HG02642 (cell line): ENCODE data around the gene RPL15.
"Not testable (repeated sequence)": the region's sequence is repeated elsewhere in the genome, so short reads cannot be mapped to it uniquely, and the experiment has no call there.

Experiments
- ATAC-seq: cut with Tn5 transposase; IDR thresholded peaks from one replicate; pipeline ENCODE4 v1.9.1; 2021; ENCODE audit warnings: mild to moderate bottlenecking; ENCODE audit not compliant: unreplicated experiment, poor library complexity

Gene RPL15

GRCh38 chr3:23888617-23889228 is 28.2 kb upstream of the RPL15 start:
- no peak for ATAC-seq

GRCh38 chr3:23889386-23889785 is 27.5 kb upstream of the RPL15 start:
- no peak for ATAC-seq

DNA sequence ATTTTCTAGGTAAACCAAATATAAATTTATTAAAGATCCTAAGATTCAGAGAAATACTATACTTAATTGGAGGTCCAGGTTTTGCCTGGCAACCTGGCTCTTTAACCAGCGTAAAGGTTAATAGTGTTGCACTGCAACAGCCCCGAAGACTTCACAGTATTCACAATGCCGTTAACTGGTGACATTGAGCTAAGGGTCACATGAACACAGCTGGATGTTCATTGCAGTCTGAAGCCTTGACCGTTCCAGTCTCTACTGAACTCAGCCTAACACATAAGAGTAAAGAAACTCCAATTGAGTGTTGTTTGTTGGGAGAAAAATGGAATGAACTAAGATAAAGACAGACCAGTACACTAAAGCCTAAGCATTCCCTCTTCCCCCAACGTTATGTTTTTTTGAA is 27.0 kb upstream of the RPL15 start:
- no peak for ATAC-seq

- no peak for ATAC-seq
Observed at GRCh38 chr3:23894254-23895061, 22.5 kb upstream of the RPL15 start.

GRCh38 chr3:23895181-23895580 is 21.8 kb upstream of the RPL15 start:
- ATAC-seq, result no peak

- no peak for ATAC-seq
Observed at GRCh38 chr3:23900744-23901143, 16.2 kb upstream of the RPL15 start.

DNA sequence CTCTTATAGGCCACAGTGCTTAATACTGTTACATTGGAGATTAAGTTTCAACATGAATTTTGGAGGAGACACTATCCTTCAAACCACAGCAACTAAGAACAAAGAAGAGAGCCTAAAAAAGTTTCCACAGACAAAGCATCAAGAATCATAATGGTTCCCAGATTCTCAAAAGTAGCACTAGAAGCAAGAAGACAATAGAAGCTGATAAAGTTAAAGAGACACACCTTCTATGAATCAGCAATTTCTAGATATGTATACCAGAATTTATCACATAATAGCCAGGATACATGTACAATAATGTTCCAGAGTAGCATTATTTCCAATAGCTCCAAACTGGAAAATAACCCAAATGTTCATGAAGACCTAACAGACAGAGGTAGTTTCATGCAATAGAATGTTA is 12.4 kb upstream of the RPL15 start:
- ATAC-seq, result no peak

DNA sequence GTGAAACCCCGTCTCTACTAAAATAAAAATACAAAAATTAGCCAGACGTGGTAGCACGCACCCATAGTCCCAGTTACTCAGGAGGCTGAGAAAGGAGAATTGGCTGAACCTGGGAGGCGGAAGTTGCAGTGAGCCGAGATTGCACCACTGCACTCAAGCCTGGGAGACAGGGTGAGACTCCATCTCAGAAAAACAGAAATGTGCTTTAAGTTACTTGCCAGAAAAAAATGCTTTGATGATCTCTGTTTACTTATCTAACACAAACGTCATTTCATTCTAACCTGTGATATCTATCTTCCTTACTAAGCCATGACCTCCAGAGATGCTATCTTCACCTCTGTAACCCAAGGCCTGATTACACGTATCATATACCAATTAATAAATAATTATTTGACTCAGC is 7.6 kb upstream of the RPL15 start:
- no peak for ATAC-seq

DNA sequence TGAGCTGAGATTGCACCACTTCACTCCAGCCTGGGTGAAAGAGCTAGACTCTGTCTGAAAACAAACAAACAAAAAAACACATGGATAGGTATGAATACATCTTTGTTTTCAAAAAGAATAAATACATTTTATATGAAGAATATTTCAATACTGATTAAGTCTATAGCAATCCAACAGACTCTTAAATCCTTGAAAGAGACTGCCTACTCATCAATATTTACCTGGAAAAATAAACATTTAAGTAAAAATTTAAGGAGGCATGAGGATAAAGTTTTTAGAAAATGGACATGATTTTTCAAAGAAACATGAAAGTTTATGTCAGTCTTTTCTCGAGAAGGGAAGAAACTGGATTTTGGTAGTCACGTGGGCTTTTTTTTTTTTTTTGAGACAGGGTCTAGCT is 5.5 kb upstream of the RPL15 start:
- no peak for ATAC-seq

- not testable (repeated sequence) for ATAC-seq
Observed at GRCh38 chr3:23912335-23912734, 4.6 kb upstream of the RPL15 start.

DNA sequence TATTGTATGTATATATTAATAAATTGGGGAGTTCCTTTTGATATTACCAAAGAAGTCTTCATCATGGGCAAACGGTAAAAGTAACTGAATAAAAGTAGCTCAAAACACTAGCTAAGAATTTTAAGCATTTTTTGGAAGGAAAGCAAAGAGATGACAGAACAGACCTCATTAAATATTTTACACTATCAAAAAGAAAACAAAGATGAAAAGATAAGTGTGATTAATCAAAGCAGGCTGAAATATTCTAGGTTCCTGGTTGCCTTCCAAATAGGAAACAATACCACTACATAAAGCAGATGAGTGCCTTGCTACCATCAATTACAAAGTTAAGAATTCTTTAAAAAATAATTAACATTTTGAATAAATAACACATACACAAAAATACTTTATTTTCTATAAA is 3.8 kb upstream of the RPL15 start:
- no peak for ATAC-seq

DNA sequence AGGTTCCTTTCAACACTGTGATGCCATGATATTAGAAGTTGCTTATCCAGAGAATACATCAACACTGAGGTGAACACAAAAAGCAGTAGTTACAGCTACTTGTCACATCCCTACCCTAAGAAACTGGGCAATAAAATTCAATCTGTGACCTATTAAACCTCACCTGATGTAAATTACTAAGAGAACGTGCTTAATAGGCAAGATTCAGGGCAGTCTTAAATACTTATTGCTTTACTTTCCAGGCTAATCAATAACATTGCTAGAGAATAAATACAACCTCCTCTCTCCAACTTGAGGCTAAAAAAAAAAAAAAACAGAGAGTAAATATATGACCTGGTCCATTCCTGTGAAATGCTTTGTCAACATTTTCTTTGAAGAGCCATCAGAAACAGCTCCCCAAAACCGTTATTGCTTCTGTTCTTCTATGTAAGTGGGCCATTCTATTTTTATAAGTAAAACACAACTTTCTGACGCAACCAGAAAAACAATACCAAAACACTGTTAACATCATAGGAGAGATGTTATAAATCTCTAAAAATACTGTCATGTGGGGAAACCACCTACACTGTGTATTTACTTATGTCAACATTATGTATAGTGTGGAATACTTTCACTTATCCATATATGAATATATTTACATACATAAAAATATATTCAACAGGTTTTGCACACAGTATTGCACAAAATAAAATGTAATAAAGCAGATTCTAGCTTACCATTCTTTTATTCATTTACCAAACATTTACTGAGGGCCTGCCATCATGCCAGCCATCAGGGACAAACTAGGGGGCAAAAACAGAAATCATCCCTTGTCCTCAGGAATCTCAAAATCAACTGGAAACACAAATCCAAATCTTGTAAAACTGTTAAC is 2.8 kb upstream of the RPL15 start:
- ATAC-seq, result no peak

- no peak for ATAC-seq
Observed at GRCh38 chr3:23915537-23916108, 1.3 kb upstream of the RPL15 start.

- peak; percentile 51 for ATAC-seq
Observed at GRCh38 chr3:23916152-23916885, 613 bp upstream of the RPL15 start.

GRCh38 chr3:23917679-23918303 is 859 bp downstream of the RPL15 start:
- not testable (repeated sequence) for ATAC-seq

GRCh38 chr3:23918331-23918730 is 1.4 kb downstream of the RPL15 start:
- ATAC-seq, result not testable (repeated sequence)

- ATAC-seq, result no peak
Observed at GRCh38 chr3:23919628-23920027, 2.7 kb downstream of the RPL15 start.

DNA sequence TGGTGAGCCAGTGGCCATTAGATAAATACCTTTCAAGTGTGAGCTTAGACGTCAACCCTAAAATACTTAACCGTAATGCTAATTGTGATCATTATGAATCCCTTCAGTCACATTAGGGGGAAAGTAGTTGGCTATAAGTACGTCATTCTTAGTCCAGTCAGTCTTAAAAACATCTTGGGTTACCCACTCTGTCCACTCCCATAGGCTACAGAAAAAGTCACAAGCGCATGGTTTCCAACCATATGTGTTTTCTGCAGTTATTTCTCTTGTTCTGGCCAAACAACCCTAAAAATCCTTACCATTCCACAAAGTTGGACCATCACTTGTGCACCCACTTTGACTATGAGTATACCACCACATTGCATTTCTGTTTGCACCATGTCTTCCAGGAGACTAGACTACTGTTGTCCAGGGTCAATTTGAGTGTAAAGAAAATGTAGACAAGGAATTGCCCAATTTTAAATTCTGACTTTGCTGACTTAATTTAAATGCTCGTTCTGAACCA is 3.3 kb downstream of the RPL15 start:
- no peak for ATAC-seq

DNA sequence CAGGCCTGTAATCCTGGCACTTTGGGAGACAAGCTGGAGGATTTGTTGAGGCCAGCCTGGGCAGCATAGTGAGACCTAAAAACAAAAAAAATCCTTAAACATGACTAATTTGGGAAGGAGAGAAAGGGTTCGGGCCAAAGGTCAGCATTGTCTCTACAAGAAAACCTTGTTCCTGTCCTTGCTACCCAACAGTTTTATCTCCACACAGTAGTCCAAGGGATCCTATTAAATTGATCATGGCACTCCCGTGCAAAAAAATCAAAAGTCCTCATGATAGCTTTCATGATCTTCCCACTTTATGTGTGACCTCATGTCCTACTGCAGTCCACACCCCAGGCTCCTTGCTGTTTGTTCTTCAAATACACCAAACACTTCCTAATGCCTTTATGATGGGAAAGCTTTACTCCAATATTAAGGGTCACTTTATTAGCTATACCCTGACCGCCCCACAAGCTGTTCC is 4.2 kb downstream of the RPL15 start:
- no peak for ATAC-seq
